Mammary epithelial cell (primary cell): Measurements from ENCODE around the gene GBX1.

Experiments
- EZH2 ChIP-seq: IDR thresholded peaks from 2 replicates; pipeline ENCODE4 v1.6.1; 2012; ENCODE audit warnings: low read length, inconsistent platforms, borderline replicate concordance
- TF ChIP-seq, protein P1 (sequence below), 2 donors: IDR thresholded peaks in 1 of 2; conservative IDR thresholded peaks in 1 of 2; 2 replicates each; pipeline ENCODE4 v1.5.1; 2011 to 2012; ENCODE audit warnings: inconsistent platforms in 2 of 2, low read length in 2 of 2, mild to moderate bottlenecking in 2 of 2, control low read depth in 1 of 2, low read depth in 1 of 2; ENCODE audit not compliant: insufficient read depth in 1 of 2; ENCODE audit errors: extremely low read depth in 1 of 2

DNA sequence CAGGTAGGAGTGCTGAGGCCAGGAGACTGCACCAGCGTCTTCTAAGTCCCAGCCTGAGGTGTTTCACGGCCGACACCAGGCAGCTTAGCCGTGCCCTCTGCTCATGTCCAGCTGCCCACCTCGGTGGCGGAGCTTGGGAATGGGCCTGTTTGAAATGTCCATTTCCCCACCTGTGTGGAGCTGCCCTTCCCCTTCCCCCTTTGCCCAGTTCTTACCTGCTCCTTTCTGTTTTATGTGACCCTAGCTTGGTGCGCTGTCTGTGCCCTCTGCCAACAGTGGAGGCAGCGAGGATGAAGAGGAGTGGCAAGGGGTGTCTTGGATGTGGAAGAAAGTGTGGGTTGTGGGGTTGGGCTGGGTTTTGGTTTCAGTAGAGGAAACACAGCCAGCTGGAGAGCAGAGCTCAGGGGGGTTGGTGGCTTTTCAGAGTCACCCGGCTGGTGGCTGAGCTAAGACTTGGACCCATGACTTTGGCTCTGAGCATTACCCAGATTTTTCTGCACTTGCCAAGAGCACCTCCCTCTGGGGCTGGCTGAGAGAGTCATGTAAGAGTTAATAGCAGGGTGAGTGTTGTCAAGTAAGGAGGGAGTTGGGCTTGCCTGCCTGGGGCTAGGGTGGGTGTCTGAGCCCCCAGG, 37.4 kb downstream of the GBX1 start:
- TF ChIP-seq, protein P1, sequence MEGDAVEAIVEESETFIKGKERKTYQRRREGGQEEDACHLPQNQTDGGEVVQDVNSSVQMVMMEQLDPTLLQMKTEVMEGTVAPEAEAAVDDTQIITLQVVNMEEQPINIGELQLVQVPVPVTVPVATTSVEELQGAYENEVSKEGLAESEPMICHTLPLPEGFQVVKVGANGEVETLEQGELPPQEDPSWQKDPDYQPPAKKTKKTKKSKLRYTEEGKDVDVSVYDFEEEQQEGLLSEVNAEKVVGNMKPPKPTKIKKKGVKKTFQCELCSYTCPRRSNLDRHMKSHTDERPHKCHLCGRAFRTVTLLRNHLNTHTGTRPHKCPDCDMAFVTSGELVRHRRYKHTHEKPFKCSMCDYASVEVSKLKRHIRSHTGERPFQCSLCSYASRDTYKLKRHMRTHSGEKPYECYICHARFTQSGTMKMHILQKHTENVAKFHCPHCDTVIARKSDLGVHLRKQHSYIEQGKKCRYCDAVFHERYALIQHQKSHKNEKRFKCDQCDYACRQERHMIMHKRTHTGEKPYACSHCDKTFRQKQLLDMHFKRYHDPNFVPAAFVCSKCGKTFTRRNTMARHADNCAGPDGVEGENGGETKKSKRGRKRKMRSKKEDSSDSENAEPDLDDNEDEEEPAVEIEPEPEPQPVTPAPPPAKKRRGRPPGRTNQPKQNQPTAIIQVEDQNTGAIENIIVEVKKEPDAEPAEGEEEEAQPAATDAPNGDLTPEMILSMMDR (conservative IDR thresholded peaks at IDR 0.05 in 1 of 2, IDR thresholded peaks at IDR 0.05 in 1 of 2; ENCODE audit: extremely low read depth in 1 of 2, insufficient read depth in 1 of 2, low read depth in 1 of 2, low read length in 2 of 2): no peak
- TF ChIP-seq EZH2: no peak
